Caco-2 (cell line): ENCODE measurements around the gene RRP36. TPM values are rescaled to one million over a fixed set of nuclear protein-coding genes. Genes with fewer than 3 reads are reported as not detected.

Experiments used
- BruUV-seq: library from RNA; stranded (reverse); fragments of 400-500 nt; replicated peaks from 2 replicates; lab custom pipeline; 2021; lab: Mats Ljungman, UMichigan
- CTCF ChIA-PET: fragments of 300-600 bp; sonication (Branson Sonifier 250); formaldehyde crosslinking; loops from one replicate; lab custom pipeline; 2022; ENCODE audit warnings: antibody characterized with exemption; lab: Charles Lee
- POLR2A ChIA-PET: fragments of 300-600 bp; sonication (Branson Sonifier 250); formaldehyde crosslinking; loops from one replicate; lab custom pipeline; 2022; ENCODE audit warnings: antibody characterized with exemption; lab: Charles Lee
- DNase-seq, 2 experiments: peaks; one replicate each; pipeline versions ENCODE4 v3.0.0 to v3.0.0-alpha.2; 2020 to 2022
- H3K27me3 ChIP-seq: replicated peaks from 2 replicates; pipeline ENCODE4 v1.6.0; 2011; ENCODE audit warnings: low read length; ENCODE audit not compliant: control insufficient read depth, insufficient read depth
- H3K36me3 ChIP-seq: 2 replicates; pipeline ENCODE4 v1.5.1; 2011; ENCODE audit warnings: low read length; ENCODE audit not compliant: control insufficient read depth, insufficient read depth
- H3K4me1 ChIP-seq: fragments of 250-450 bp; sonication (Bioruptor Pico); 2 replicates; pipeline ENCODE4 v1.5.1; 2020; ENCODE audit warnings: mild to moderate bottlenecking
- H3K4me3 ChIP-seq: 2 replicates; pipeline ENCODE4 v1.5.1; 2011; ENCODE audit warnings: low read depth, mild to moderate bottlenecking, control low read depth, low read length
- H3K9me3 ChIP-seq: fragments of 250-450 bp; sonication (Bioruptor Pico); 2 replicates; pipeline ENCODE4 v1.5.1; 2020; ENCODE audit warnings: mild to moderate bottlenecking, moderate library complexity
- H3K27ac Mint-ChIP-seq: one replicate; pipeline ENCODE4 v1.8.0; 2022; ENCODE audit warnings: mixed read lengths; ENCODE audit not compliant: unreplicated experiment
- H3K27me3 Mint-ChIP-seq: one replicate; pipeline ENCODE4 v1.8.0; 2022; ENCODE audit warnings: mixed read lengths; ENCODE audit not compliant: insufficient read depth, unreplicated experiment
- H3K36me3 Mint-ChIP-seq: one replicate; pipeline ENCODE4 v1.8.0; 2022; ENCODE audit warnings: mild to moderate bottlenecking, mixed read lengths; ENCODE audit not compliant: insufficient read depth, unreplicated experiment
- H3K4me1 Mint-ChIP-seq: one replicate; pipeline ENCODE4 v1.8.0; 2022; ENCODE audit warnings: low read depth, mixed read lengths; ENCODE audit not compliant: unreplicated experiment
- H3K4me3 Mint-ChIP-seq: one replicate; pipeline ENCODE4 v1.8.0; 2022; ENCODE audit warnings: mild to moderate bottlenecking, moderate library complexity, mixed read lengths; ENCODE audit not compliant: unreplicated experiment
- H3K9me3 Mint-ChIP-seq: one replicate; pipeline ENCODE4 v1.8.0; 2022; ENCODE audit warnings: mixed read lengths; ENCODE audit not compliant: unreplicated experiment
- CTCF ChIP-seq, 2 experiments: fragments of 200-600 bp in 1 of 2; IDR thresholded peaks; 1 replicate in 1 of 2; 2 replicates in 1 of 2; pipeline versions ENCODE4 v1.5.1 to v1.8.0; 2011 to 2022; ENCODE audit warnings: antibody characterized with exemption in 1 of 2, control low read depth in 1 of 2, inconsistent platforms in 1 of 2, low read depth in 1 of 2, low read length in 1 of 2, mild to moderate bottlenecking in 1 of 2, moderate library complexity in 1 of 2; ENCODE audit not compliant: insufficient read depth in 1 of 2, severe bottlenecking in 1 of 2, unreplicated experiment in 1 of 2
- intact Hi-C: fragments of 100-400 bp; cut with micrococcal nuclease; formaldehyde crosslinking; loops from one replicate; pipeline ENCODE4 v1.10.0; 2022; ENCODE audit not compliant: unreplicated experiment
- total RNA-seq: library from RNA; stranded (reverse); gene quantifications from 2 replicates; pipeline ENCODE4 v1.2.3, GENCODE V29; 2022

Gene RRP36
- total RNA-seq, 1 experiment from 2014 or later: 74.9 TPM

- H3K27me3 ChIP-seq: no peaks in the 10 kb centered on the region
- H3K4me3 ChIP-seq: no peak overlapping the region
- H3K36me3 Mint-ChIP-seq: peaks cover 95% of the 10 kb centered on the region
- no peaks in the 10 kb centered on the region for H3K9me3 Mint-ChIP-seq
- POLR2A ChIA-PET: interaction anchor here (0.6 kb wide), 1 partner anchor 197 kb away, joined by 3 read pairs; the partner anchor contains the start of gene DNPH1
- no peak for DNase-seq
- no TSS peak for BruUV-seq
- no peak overlapping the region for H3K27ac Mint-ChIP-seq
- no peak for TF ChIP-seq CTCF (IDR thresholded peaks at IDR 0.05; ENCODE audit: insufficient read depth in 1 of 2, low read depth in 1 of 2, low read length in 1 of 2, severe bottlenecking in 1 of 2, unreplicated experiment in 1 of 2)
- peaks cover 5% of the 10 kb centered on the region for H3K36me3 ChIP-seq
- H3K4me3 Mint-ChIP-seq: no peak overlapping the region
- H3K4me1 Mint-ChIP-seq: peaks cover 6% of the 10 kb centered on the region
- H3K4me1 ChIP-seq: no peaks in the 10 kb centered on the region
- H3K27me3 Mint-ChIP-seq: no peaks in the 10 kb centered on the region
- no peaks in the 10 kb centered on the region for H3K9me3 ChIP-seq
- intact Hi-C loops: no loop called here
- CTCF ChIA-PET: interaction anchor here (0.6 to 1.0 kb wide), 2 partner anchors 27 to 37 kb away, joined by 3 read pairs; partner anchors contain the start of genes KLC4 and MRPL2
These were observed 10.9 kb downstream of the RRP36 start for GRCh38 chr6:43032326-43032725.

- Histone ChIP-seq H3K4me1 (no peaks in the 10 kb centered on the region), H3K4me3 (no peak overlapping the region), H3K36me3 (peaks cover 3% of the 10 kb centered on the region; the same call in 1 of the 2 replicates), H3K27me3 (no peaks in the 10 kb centered on the region), H3K9me3 (no peaks in the 10 kb centered on the region)
- peaks cover 92% of the 10 kb centered on the region for H3K36me3 Mint-ChIP-seq
- H3K9me3 Mint-ChIP-seq: no peaks in the 10 kb centered on the region
- ChIA-PET CTCF (no interaction called here), POLR2A (interaction anchor here (0.5 kb wide), 1 partner anchor 30 kb away, joined by 4 read pairs; no protein-coding TSS in a partner anchor)
- no TSS peak for BruUV-seq
- intact Hi-C loops: no loop called here
- TF ChIP-seq CTCF (IDR thresholded peaks at IDR 0.05; ENCODE audit: insufficient read depth in 1 of 2, low read depth in 1 of 2, low read length in 1 of 2, severe bottlenecking in 1 of 2, unreplicated experiment in 1 of 2): no peak
- no peak overlapping the region for H3K27ac Mint-ChIP-seq
- peaks cover 6% of the 10 kb centered on the region for H3K4me1 Mint-ChIP-seq
- H3K4me3 Mint-ChIP-seq: no peak overlapping the region
- no peak for DNase-seq
- no peaks in the 10 kb centered on the region for H3K27me3 Mint-ChIP-seq
These were observed 12.2 kb downstream of the RRP36 start for GRCh38 chr6:43033496-43034189.

- H3K9me3 Mint-ChIP-seq: no peaks in the 10 kb centered on the region
- Histone ChIP-seq H3K27me3 (no peaks in the 10 kb centered on the region), H3K36me3 (peaks cover 3% of the 10 kb centered on the region; the same call in 1 of the 2 replicates), H3K9me3 (no peaks in the 10 kb centered on the region), H3K4me3 (no peak overlapping the region), H3K4me1 (no peaks in the 10 kb centered on the region)
- ChIA-PET CTCF (no interaction called here), POLR2A (interaction anchor here (0.5 to 0.7 kb wide), 3 partner anchors 31 to 236 kb away, joined by 3 to 7 read pairs (median 4); no protein-coding TSS in a partner anchor)
- no peak overlapping the region for H3K27ac Mint-ChIP-seq
- H3K27me3 Mint-ChIP-seq: no peaks in the 10 kb centered on the region
- peaks cover 6% of the 10 kb centered on the region for H3K4me1 Mint-ChIP-seq
- peaks cover 87% of the 10 kb centered on the region for H3K36me3 Mint-ChIP-seq
- no peak for TF ChIP-seq CTCF (IDR thresholded peaks at IDR 0.05; ENCODE audit: insufficient read depth in 1 of 2, low read depth in 1 of 2, low read length in 1 of 2, severe bottlenecking in 1 of 2, unreplicated experiment in 1 of 2)
- BruUV-seq: no TSS peak
- no peak for DNase-seq
- H3K4me3 Mint-ChIP-seq: no peak overlapping the region
- intact Hi-C loops: no loop called here
These were observed 12.7 kb downstream of the RRP36 start for GRCh38 chr6:43034190-43034525.
